ENCODE results near the gene CSPG5.

The CSPG5 gene

DNA sequence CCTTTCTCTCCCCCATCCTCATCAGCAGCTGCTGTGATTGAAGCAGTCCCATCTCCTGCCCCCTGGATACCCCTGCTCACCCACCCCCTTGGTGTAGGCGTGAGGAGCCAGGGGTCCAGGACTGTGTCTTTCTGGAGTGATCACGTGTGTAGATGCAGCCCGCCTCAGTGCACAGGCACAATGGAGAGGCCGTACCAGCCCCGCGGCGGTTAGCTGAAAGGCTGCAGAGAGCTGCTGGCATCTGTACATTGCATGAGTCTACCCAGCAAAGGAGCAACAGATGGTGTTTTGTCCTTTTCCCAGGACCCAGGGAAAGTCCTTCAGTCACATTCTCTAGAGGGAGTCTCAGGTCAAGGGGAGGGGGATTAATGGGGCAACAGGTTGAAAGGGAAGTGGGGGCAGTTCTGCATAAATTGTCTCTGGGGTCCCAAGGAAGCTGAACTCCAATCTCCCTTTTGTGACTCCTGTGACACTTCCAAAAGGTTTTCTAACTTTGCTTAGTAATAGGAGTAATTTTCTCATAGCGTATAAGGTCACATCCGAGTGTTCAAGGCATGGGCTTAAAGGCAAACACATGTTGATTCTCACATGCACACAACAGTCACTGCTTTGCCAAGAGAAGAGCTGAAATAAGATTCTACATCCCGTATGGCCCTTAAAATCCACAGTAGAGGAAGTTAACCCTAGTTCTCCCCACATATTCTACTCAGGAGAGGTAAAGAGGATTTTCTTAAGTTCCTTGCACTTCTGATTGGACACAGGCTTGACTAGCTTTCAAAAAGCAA lies 7.1 kb downstream of the CSPG5 start:
- Histone ChIP-seq H3K4me3 (ENCODE audit: low read depth, low read length) (no peak overlapping the region), H3K9ac (ENCODE audit: low read length) (no peak overlapping the region), H3K9me3 (ENCODE audit: control insufficient read depth, insufficient read depth, low read depth, low read length) (no peaks in the 10 kb centered on the region), H3K36me3 (ENCODE audit: control insufficient read depth, insufficient read depth, low read length) (no peaks in the 10 kb centered on the region), H3K4me1 (ENCODE audit: control insufficient read depth, insufficient read depth, low read length) (no peaks in the 10 kb centered on the region), H3K27ac (ENCODE audit: low read depth, low read length) (no peak overlapping the region), H3K27me3 (ENCODE audit: control insufficient read depth, insufficient read depth, low read length) (peaks cover 7% of the 10 kb centered on the region)

DNA sequence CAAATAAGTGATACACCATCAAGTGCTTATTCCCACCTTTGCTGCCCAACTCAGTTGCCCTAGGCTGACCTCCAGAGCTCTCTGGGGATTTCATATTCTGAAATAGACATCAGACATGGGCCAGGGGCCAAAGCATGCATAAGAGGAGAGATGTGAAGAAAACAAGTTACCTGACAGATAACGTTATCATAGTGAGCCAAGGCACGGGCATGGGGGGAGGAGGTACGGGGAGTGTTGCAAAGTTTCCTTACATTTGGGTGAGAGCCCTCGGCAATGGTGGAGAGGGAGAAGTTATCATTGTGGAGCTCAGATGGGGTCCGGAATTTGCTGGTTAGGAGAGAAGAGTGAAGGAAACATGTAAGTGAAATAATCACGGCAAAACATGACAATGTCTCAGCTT lies 9.8 kb downstream of the CSPG5 start:
- Histone ChIP-seq H3K9me3 (ENCODE audit: control insufficient read depth, insufficient read depth, low read depth, low read length) (no peaks in the 10 kb centered on the region), H3K9ac (ENCODE audit: low read length) (no peak overlapping the region), H3K27me3 (ENCODE audit: control insufficient read depth, insufficient read depth, low read length) (no peaks in the 10 kb centered on the region; the same call in 1 of the 2 replicates), H3K4me1 (ENCODE audit: control insufficient read depth, insufficient read depth, low read length) (no peaks in the 10 kb centered on the region), H3K27ac (ENCODE audit: low read depth, low read length) (no peak overlapping the region), H3K36me3 (ENCODE audit: control insufficient read depth, insufficient read depth, low read length) (no peaks in the 10 kb centered on the region), H3K4me3 (ENCODE audit: low read depth, low read length) (no peak overlapping the region)

DNA sequence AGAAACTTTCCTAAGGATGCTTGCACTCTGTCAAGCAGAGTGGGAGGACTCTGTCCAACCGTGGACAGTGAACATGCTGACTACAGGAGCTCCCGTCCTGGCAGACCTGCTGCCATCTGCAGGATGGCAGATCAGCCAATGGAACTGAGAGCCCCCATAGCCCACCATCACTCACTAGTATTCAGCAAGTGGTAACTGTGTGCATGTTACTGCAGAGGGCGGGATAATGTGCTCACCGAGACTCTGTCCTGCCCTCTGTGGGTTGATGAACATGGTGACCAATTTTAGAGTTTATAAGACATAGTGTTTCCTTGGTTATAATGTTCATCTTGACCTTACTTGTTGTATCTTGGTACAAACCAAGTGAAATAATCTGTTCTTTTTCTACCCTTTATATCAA lies 11.5 kb downstream of the CSPG5 start:
- no peaks in the 10 kb centered on the region for H3K9me3 ChIP-seq (ENCODE audit: control insufficient read depth, insufficient read depth, low read depth, low read length)
- H3K36me3 ChIP-seq (ENCODE audit: control insufficient read depth, insufficient read depth, low read length), result no peaks in the 10 kb centered on the region
- H3K4me1 ChIP-seq (ENCODE audit: control insufficient read depth, insufficient read depth, low read length), result no peaks in the 10 kb centered on the region
- no peaks in the 10 kb centered on the region; the same call in 1 of the 2 replicates for H3K27me3 ChIP-seq (ENCODE audit: control insufficient read depth, insufficient read depth, low read length)
- no peak overlapping the region for H3K4me3 ChIP-seq (ENCODE audit: low read depth, low read length)
- no peak overlapping the region for H3K9ac ChIP-seq (ENCODE audit: low read length)
- no peak overlapping the region for H3K27ac ChIP-seq (ENCODE audit: low read depth, low read length)

DNA sequence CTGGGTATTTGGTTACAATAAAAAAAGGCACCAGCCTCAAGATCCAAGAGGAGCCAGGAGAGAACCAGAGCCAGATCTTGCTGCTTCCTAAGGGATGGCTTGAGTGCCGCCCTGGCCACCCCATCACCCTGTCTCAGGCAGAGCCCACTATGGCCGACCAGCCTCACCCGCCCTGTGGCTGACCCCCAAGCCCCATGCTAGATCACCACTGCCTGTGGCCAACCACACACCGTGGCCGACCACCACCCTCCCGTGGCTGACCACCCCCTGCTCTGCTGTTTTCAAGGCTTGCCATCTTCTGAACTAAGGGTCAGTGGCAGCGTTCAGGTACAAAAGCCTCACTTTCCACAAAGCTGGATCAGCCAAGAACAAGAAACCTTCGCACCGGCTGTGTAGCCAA lies 12.0 kb downstream of the CSPG5 start:
- Histone ChIP-seq H3K4me3 (ENCODE audit: low read depth, low read length) (no peak overlapping the region), H3K27me3 (ENCODE audit: control insufficient read depth, insufficient read depth, low read length) (no peaks in the 10 kb centered on the region; the same call in 1 of the 2 replicates), H3K36me3 (ENCODE audit: control insufficient read depth, insufficient read depth, low read length) (no peaks in the 10 kb centered on the region), H3K4me1 (ENCODE audit: control insufficient read depth, insufficient read depth, low read length) (no peaks in the 10 kb centered on the region), H3K9ac (ENCODE audit: low read length) (no peak overlapping the region), H3K9me3 (ENCODE audit: control insufficient read depth, insufficient read depth, low read depth, low read length) (no peaks in the 10 kb centered on the region), H3K27ac (ENCODE audit: low read depth, low read length) (no peak overlapping the region)

- H3K9me3 ChIP-seq (ENCODE audit: control insufficient read depth, insufficient read depth, low read depth, low read length), result no peaks in the 10 kb centered on the region
- H3K27me3 ChIP-seq (ENCODE audit: control insufficient read depth, insufficient read depth, low read length), result no peaks in the 10 kb centered on the region
- H3K36me3 ChIP-seq (ENCODE audit: control insufficient read depth, insufficient read depth, low read length), result no peaks in the 10 kb centered on the region
- no peak overlapping the region for H3K4me3 ChIP-seq (ENCODE audit: low read depth, low read length)
- no peak overlapping the region for H3K9ac ChIP-seq (ENCODE audit: low read length)
- H3K27ac ChIP-seq (ENCODE audit: low read depth, low read length), result no peak overlapping the region
- no peaks in the 10 kb centered on the region for H3K4me1 ChIP-seq (ENCODE audit: control insufficient read depth, insufficient read depth, low read length)
These were observed 12.7 kb downstream of the CSPG5 start for GRCh38 chr3:47565734-47566550.

DNA sequence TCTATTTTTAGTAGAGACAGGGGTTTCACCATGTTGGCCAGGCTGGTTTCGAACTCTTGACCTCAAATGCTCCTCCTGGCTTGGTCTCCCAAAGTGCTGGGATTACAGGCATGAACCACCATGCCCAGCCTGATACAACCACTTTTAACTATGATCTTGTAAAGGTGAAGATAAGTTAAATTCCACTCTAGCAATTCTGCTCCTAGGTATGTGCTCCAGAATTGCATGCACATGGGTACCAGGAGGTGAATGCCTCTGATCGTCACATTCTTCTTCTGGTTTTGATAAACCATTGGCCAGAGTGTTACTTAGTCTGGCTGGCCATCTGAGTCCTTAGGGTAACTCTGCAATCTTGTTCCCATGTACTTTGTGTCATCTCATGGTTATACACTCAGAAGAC lies 22.3 kb downstream of the CSPG5 start:
- Histone ChIP-seq H3K27ac (ENCODE audit: low read depth, low read length) (no peak overlapping the region), H3K9ac (ENCODE audit: low read length) (no peak overlapping the region), H3K9me3 (ENCODE audit: control insufficient read depth, insufficient read depth, low read depth, low read length) (peaks cover 3% of the 10 kb centered on the region; the same call in 1 of the 2 replicates), H3K36me3 (ENCODE audit: control insufficient read depth, insufficient read depth, low read length) (no peaks in the 10 kb centered on the region), H3K4me3 (ENCODE audit: low read depth, low read length) (no peak overlapping the region), H3K27me3 (ENCODE audit: control insufficient read depth, insufficient read depth, low read length) (no peaks in the 10 kb centered on the region), H3K4me1 (ENCODE audit: control insufficient read depth, insufficient read depth, low read length) (no peaks in the 10 kb centered on the region)

GRCh38 chr3:47554335-47554734 lies 24.3 kb downstream of the CSPG5 start:
- Histone ChIP-seq H3K36me3 (ENCODE audit: control insufficient read depth, insufficient read depth, low read length) (no peaks in the 10 kb centered on the region), H3K4me1 (ENCODE audit: control insufficient read depth, insufficient read depth, low read length) (no peaks in the 10 kb centered on the region), H3K9ac (ENCODE audit: low read length) (no peak overlapping the region), H3K9me3 (ENCODE audit: control insufficient read depth, insufficient read depth, low read depth, low read length) (peaks cover 3% of the 10 kb centered on the region; the same call in 1 of the 2 replicates), H3K27ac (ENCODE audit: low read depth, low read length) (no peak overlapping the region), H3K27me3 (ENCODE audit: control insufficient read depth, insufficient read depth, low read length) (no peaks in the 10 kb centered on the region; the same call in 1 of the 2 replicates), H3K4me3 (ENCODE audit: low read depth, low read length) (no peak overlapping the region)

DNA sequence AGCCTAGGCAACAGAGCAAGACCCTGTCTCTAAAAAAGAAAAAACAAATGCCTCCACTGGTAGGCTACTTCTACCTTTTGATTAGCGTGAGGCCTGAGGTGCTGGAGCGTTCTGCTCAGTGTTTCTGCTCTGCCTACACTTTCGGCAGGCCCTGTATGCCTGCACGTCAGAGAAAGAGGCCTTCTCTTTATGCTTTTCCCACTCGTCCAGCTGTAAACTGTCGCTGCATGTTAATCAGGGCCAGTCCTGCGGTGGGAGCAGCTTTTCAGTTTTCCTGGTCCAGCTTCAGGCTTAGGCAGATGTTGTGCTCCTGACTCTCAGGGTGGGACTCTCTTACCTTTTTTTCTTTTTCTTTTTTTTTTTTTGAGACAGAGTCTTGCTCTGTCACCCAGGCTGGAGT lies 25.3 kb downstream of the CSPG5 start:
- no peak overlapping the region for H3K4me3 ChIP-seq (ENCODE audit: low read depth, low read length)
- H3K9ac ChIP-seq (ENCODE audit: low read length), result no peak overlapping the region
- H3K27ac ChIP-seq (ENCODE audit: low read depth, low read length), result no peak overlapping the region
- H3K4me1 ChIP-seq (ENCODE audit: control insufficient read depth, insufficient read depth, low read length), result no peaks in the 10 kb centered on the region
- peaks cover 3% of the 10 kb centered on the region; the same call in 1 of the 2 replicates for H3K9me3 ChIP-seq (ENCODE audit: control insufficient read depth, insufficient read depth, low read depth, low read length)
- no peaks in the 10 kb centered on the region for H3K36me3 ChIP-seq (ENCODE audit: control insufficient read depth, insufficient read depth, low read length)
- no peaks in the 10 kb centered on the region; the same call in 1 of the 2 replicates for H3K27me3 ChIP-seq (ENCODE audit: control insufficient read depth, insufficient read depth, low read length)

DNA sequence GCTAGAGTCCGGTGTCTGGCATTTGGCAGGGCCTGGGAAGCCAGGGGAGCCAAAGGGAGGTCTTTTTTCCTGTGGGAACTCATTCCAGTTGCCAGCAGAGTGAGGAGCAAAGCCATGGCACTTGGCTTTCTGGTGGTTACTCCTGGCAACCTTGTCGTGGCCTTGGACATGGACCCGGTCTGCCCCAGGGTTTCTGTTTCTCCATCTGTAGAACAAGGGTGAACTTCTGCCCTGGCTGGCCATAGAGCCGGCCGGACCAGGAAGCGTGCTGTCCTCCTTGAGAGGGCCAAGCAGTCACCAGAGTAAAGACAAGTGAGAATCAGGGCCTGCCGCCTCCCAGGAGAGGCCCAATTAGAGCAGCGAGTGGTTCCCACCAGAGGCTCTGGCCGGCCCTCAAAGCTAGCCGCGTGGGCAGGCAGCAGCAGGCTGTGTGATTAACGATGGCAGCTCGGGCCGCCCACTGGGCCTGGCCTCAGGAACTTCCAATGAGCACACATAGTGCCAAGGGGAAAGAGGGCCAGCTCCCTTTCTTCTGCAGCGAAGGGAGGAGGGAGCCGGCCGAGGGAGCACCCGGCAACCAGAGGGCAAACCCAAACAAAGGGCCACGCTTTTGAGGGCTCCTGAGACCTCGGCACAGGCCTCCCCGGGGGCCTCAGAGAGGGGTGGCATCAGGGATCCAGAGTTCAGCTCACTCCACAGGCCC lies 36.0 kb downstream of the CSPG5 start:
- Histone ChIP-seq H3K9ac (ENCODE audit: low read length) (no peak overlapping the region), H3K9me3 (ENCODE audit: control insufficient read depth, insufficient read depth, low read depth, low read length) (no peaks in the 10 kb centered on the region), H3K36me3 (ENCODE audit: control insufficient read depth, insufficient read depth, low read length) (no peaks in the 10 kb centered on the region), H3K27ac (ENCODE audit: low read depth, low read length) (no peak overlapping the region), H3K4me3 (ENCODE audit: low read depth, low read length) (no peak overlapping the region), H3K4me1 (ENCODE audit: control insufficient read depth, insufficient read depth, low read length) (no peaks in the 10 kb centered on the region), H3K27me3 (ENCODE audit: control insufficient read depth, insufficient read depth, low read length) (no peaks in the 10 kb centered on the region; the same call in 1 of the 2 replicates)

DNA sequence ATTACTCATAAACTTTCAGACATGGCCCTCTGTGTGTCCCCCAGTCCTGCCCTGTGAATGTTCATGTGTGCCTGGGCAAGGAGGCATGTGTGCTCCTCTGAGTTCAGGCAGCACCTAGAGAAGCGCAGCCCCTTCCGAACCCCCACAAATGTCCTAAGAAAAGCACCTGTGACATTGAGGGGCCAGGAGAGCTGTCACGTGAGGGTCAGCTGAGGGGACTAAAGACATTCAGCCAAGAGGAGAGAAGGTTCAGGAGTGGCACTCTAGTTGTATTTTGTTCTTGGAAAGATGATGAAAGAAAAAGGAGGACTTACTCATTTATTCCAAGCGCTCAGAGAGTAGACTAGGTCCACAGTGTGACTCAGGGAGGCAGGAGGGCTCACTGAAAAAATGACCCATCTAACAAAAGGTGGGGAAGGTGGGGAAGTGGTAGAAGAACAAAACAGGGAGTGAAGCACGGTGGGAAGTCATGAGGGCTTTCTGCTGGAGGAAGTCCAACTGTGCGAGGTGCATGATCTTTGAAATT lies 37.0 kb downstream of the CSPG5 start:
- Histone ChIP-seq H3K9me3 (ENCODE audit: control insufficient read depth, insufficient read depth, low read depth, low read length) (no peaks in the 10 kb centered on the region), H3K4me1 (ENCODE audit: control insufficient read depth, insufficient read depth, low read length) (no peaks in the 10 kb centered on the region), H3K27ac (ENCODE audit: low read depth, low read length) (no peak overlapping the region), H3K4me3 (ENCODE audit: low read depth, low read length) (no peak overlapping the region), H3K27me3 (ENCODE audit: control insufficient read depth, insufficient read depth, low read length) (no peaks in the 10 kb centered on the region; the same call in 1 of the 2 replicates), H3K9ac (ENCODE audit: low read length) (no peak overlapping the region), H3K36me3 (ENCODE audit: control insufficient read depth, insufficient read depth, low read length) (no peaks in the 10 kb centered on the region)

Data from HUES6 (cell line).